ENCODE results near the gene ZIC2.

DNA sequence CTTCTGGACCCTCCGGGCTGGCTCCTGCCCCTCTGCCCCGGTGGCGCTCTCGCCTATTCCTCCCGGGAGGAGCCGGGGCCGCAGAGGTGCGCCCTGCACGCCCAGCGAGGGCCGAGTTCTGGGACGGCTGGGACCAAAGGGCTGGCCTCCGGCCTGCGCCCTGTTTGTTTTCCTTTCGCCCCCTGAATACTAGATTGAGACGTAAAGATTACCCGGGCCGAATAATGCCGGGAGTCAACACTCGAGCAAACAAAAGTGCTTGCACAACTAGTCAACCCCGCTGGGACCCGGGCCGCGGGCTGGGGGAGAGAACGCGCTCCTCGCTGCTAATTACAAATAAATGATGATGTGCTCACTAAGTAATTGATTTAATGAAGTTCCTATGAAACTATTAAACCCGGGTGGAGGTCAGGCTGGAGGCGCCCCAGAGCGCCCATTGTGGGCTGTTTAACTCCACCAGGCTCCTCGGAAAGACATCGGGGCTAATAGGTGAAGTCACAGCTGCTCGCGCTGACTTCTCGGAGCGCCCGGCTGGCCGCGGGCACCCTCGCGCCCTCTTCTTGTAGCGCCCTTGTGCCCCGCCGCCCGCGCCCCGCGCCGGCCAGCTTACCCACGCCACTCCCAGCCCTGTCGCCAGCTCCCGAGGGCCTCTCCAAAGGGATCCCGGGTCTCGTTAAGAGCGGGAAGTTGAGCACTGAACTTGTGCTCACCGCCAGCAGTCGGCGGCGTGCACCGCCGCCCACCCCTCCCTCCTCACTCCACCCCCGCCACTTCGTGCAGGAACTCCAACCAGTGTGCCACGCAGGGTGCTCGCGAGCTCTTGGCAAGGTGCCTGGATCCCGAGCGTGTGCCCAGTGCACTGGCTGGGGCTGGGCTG is 24.9 kb upstream of the ZIC2 start:
- TF ChIP-seq POLR2AphosphoS5 (IDR thresholded peaks at IDR 0.05; ENCODE audit: low read depth) = no peak
- TF ChIP-seq, protein P1, sequence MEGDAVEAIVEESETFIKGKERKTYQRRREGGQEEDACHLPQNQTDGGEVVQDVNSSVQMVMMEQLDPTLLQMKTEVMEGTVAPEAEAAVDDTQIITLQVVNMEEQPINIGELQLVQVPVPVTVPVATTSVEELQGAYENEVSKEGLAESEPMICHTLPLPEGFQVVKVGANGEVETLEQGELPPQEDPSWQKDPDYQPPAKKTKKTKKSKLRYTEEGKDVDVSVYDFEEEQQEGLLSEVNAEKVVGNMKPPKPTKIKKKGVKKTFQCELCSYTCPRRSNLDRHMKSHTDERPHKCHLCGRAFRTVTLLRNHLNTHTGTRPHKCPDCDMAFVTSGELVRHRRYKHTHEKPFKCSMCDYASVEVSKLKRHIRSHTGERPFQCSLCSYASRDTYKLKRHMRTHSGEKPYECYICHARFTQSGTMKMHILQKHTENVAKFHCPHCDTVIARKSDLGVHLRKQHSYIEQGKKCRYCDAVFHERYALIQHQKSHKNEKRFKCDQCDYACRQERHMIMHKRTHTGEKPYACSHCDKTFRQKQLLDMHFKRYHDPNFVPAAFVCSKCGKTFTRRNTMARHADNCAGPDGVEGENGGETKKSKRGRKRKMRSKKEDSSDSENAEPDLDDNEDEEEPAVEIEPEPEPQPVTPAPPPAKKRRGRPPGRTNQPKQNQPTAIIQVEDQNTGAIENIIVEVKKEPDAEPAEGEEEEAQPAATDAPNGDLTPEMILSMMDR (IDR thresholded peaks at IDR 0.05; ENCODE audit: insufficient read depth, low read length) = no peak

Data from HL-60 (cell line).